ENCODE data around the gene GPR137C.

DNA sequence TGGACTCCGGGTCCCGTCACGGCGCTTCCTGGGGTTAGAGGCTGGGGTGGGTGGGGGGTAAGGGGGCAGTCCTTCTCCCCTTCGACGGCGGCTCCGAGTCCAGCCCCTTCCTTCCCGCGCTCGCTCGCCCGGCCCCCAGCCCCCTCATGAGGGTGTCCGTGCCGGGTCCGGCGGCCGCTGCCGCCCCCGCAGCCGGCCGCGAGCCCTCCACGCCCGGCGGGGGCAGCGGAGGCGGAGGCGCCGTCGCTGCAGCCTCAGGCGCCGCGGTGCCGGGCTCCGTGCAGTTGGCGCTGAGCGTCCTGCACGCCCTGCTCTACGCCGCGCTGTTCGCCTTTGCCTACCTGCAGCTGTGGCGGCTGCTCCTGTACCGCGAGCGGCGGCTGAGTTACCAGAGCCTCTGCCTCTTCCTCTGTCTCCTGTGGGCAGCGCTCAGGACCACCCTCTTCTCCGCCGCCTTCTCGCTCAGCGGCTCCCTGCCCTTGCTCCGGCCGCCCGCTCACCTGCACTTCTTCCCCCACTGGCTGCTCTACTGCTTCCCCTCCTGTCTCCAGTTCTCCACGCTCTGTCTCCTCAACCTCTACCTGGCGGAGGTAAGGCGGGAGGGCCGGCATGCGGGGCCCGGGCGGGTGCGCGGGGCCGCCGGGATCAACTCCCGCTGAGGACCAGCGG is 500 bp downstream of the GPR137C start:
- TF ChIP-seq POLR2AphosphoS5 (IDR thresholded peaks at IDR 0.05; ENCODE audit: low read depth) (no peak), CTCF (IDR thresholded peaks at IDR 0.05; ENCODE audit: insufficient read depth, low read length) (no peak)
